Measurements from ENCODE around the gene TXNDC9. TPM values are rescaled to one million over a fixed set of nuclear protein-coding genes. Genes with fewer than 3 reads are reported as not detected.
"Not testable (repeated sequence)": the region's sequence is repeated elsewhere in the genome, so short reads cannot be mapped to it uniquely, and the experiment has no call there.

The TXNDC9 gene
- 10 to 100 TPM; 16.4 to 24.2 TPM for total RNA-seq
- long read RNA-seq, transcript TXNDC9-201 (5 exons, 1,637 nt), result major isoform, 44 of 46 reads
- long read RNA-seq, partial matches to known transcripts, result 0 of 46 reads
- long read RNA-seq, other reads (novel, unspliced or antisense), result 1 of 46 reads

GRCh38 chr2:99335911-99336803, at the start of gene TXNDC9:
Gene TXNDC9 (minus strand): TSS chr2:99336333. CDS start chr2:99333210, 3,123 bp downstream.
- intact Hi-C loops (cut with DNase I), result loop anchor here in 1 of 2 donors (2.0 to 5.0 kb wide), 2 partner anchors 154 to 155 kb away; partner anchors contain the start of genes MITD1, MRPL30 and REV1
- DNase-seq, result peak; percentile 99
- peak; percentile 94 for ATAC-seq

- intact Hi-C loops (cut with DNase I), result no loop called here
- ATAC-seq (no peak), DNase-seq (no peak)
Observed at GRCh38 chr2:99382143-99382542, 46.0 kb upstream of the TXNDC9 start.

GRCh38 chr2:99380376-99381010, 44.4 kb upstream of the TXNDC9 start:
- ATAC-seq, result no peak
- intact Hi-C loops (cut with DNase I), result no loop called here

GRCh38 chr2:99377879-99378278, 41.7 kb upstream of the TXNDC9 start:
- no peak for DNase-seq
- no peak for ATAC-seq
- intact Hi-C loops (cut with DNase I), result no loop called here

More at GRCh38 chr2:99380376-99381010, 44.4 kb upstream of the TXNDC9 start:
- DNase-seq, result no peak

GRCh38 chr2:99376254-99376864, 40.2 kb upstream of the TXNDC9 start:
- intact Hi-C loops (cut with DNase I), result no loop called here
- ATAC-seq (no peak), DNase-seq (no peak)

GRCh38 chr2:99374747-99375146, 38.6 kb upstream of the TXNDC9 start:
- intact Hi-C loops (cut with DNase I), result no loop called here
- no peak for DNase-seq
- no peak for ATAC-seq

- no peak for ATAC-seq
- DNase-seq, result no peak
- intact Hi-C loops (cut with DNase I), result no loop called here
Observed at GRCh38 chr2:99373144-99373543, 37.0 kb upstream of the TXNDC9 start.

GRCh38 chr2:99368854-99369253, 32.7 kb upstream of the TXNDC9 start:
- DNase-seq; ATAC-seq; intact Hi-C loops (cut with DNase I): not testable (repeated sequence)

- no peak for ATAC-seq
- intact Hi-C loops (cut with DNase I), result no loop called here
Observed at GRCh38 chr2:99365661-99366060, 29.5 kb upstream of the TXNDC9 start.

GRCh38 chr2:99356853-99357252, 20.7 kb upstream of the TXNDC9 start:
- ATAC-seq (no peak), DNase-seq (no peak)
- intact Hi-C loops (cut with DNase I), result no loop called here

More at GRCh38 chr2:99365661-99366060, 29.5 kb upstream of the TXNDC9 start:
- DNase-seq, result no peak

GRCh38 chr2:99354825-99355224, 18.7 kb upstream of the TXNDC9 start:
- intact Hi-C loops (cut with DNase I); ATAC-seq; DNase-seq: not testable (repeated sequence)

GRCh38 chr2:99354070-99354469, 17.9 kb upstream of the TXNDC9 start:
- DNase-seq (no peak), ATAC-seq (no peak)
- intact Hi-C loops (cut with DNase I), result no loop called here

- DNase-seq (no peak), ATAC-seq (no peak)
- intact Hi-C loops (cut with DNase I), result no loop called here
Observed at GRCh38 chr2:99350194-99350593, 14.1 kb upstream of the TXNDC9 start.

GRCh38 chr2:99348173-99348572, 12.0 kb upstream of the TXNDC9 start:
- ATAC-seq (no peak), DNase-seq (no peak)
- intact Hi-C loops (cut with DNase I), result loop anchor here in 1 of 2 donors (10.0 kb wide), 1 partner anchor 137 kb away; no protein-coding TSS in a partner anchor

GRCh38 chr2:99346218-99346617, 10.1 kb upstream of the TXNDC9 start:
- no peak for ATAC-seq
- DNase-seq, result no peak
- intact Hi-C loops (cut with DNase I), result loop anchor here in 1 of 2 donors (10.0 kb wide), 1 partner anchor 139 kb away; no protein-coding TSS in a partner anchor

- DNase-seq, ATAC-seq: not testable (repeated sequence)
- intact Hi-C loops (cut with DNase I), result loop anchor here in 1 of 2 donors (10.0 kb wide), 1 partner anchor 139 kb away; no protein-coding TSS in a partner anchor
Observed at GRCh38 chr2:99345446-99345845, 9.3 kb upstream of the TXNDC9 start.

- intact Hi-C loops (cut with DNase I), result loop anchor here in 1 of 2 donors (10.0 kb wide), 1 partner anchor 142 kb away; no protein-coding TSS in a partner anchor
- DNase-seq, result no peak
- no peak for ATAC-seq
Observed at GRCh38 chr2:99342536-99342935, 6.4 kb upstream of the TXNDC9 start.

GRCh38 chr2:99340669-99341236, 4.6 kb upstream of the TXNDC9 start:
- ATAC-seq (no peak), DNase-seq (no peak)
- intact Hi-C loops (cut with DNase I), result loop anchor here in 1 of 2 donors (10.0 kb wide), 1 partner anchor 144 kb away; no protein-coding TSS in a partner anchor

Data from left cardiac atrium (tissue), 4 donors.